Measurements from ENCODE around the gene FANCC. TPM values are rescaled to one million over a fixed set of nuclear protein-coding genes. Genes with fewer than 3 reads are reported as not detected.

FANCC gene
- total RNA-seq, 1 experiment from 2014 or later: 19.4 TPM

DNA sequence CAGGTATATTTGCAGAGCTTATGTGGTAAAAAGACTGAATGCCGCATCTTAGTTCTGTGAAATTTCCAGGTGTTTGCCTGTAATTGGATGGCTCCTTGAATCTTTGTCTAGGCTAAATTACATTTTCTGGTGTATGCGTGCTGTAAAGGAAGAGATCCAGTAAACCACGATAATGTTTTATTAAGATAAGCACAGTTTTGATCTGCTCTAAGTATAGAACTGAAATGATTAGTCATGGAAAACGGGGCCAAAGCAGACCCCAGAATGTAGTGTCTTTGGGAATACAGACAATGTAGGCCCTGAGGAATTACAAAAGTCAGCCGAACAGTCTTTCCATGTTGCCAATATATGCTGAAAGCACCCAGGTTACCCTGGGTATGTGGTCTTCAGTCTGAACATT lies 257.3 kb downstream of the FANCC start:
- Histone ChIP-seq H3K9ac (ENCODE audit: low read length) (no peak overlapping the region), H3K9me2 (ENCODE audit: insufficient read depth) (no peaks in the 10 kb centered on the region), H3K4me2 (ENCODE audit: low read length) (no peak overlapping the region), H2AFZ (ENCODE audit: low read depth, low read length, poor library complexity, severe bottlenecking) (no peak overlapping the region), H3K27ac (ENCODE audit: low read depth, low read length) (no peak overlapping the region), H3K36me3 (ENCODE audit: control insufficient read depth in 1 of 2, insufficient read depth in 2 of 2, low read length in 2 of 2) (peaks cover 0 to 4% of the 10 kb centered on the region in 2 experiments; a peak in 1 of 4 replicates), H3K4me3 (replicated peaks in 1 of 2; ENCODE audit: low read depth in 1 of 2, low read length in 2 of 2) (no peak overlapping the region), H3K79me2 (ENCODE audit: insufficient read depth, low read length) (no peaks in the 10 kb centered on the region), H3K9me3 (ENCODE audit: control insufficient read depth in 1 of 2, insufficient read depth in 1 of 2, low read depth in 1 of 2, low read length in 2 of 2) (no peaks in the 10 kb centered on the region), H4K20me1 (ENCODE audit: insufficient read depth) (no peaks in the 10 kb centered on the region), H3K27me3 (ENCODE audit: insufficient read depth, low read length) (no peaks in the 10 kb centered on the region), H3K4me1 (ENCODE audit: control insufficient read depth in 1 of 2, insufficient read depth in 2 of 2, low read length in 2 of 2) (no peaks in the 10 kb centered on the region)
- CTCF ChIA-PET: no interaction called here
- DNase-seq (ENCODE audit: low read depth, low spot score) (no peak), ATAC-seq (no peak)
- TF ChIP-seq JUND (IDR thresholded peaks at IDR 0.05) (no peak), ZNF274 (IDR thresholded peaks at IDR 0.05; ENCODE audit: low read depth, low read length) (no peak), FOSL1 (IDR thresholded peaks at IDR 0.05; ENCODE audit: low read depth) (no peak), SIN3A (IDR thresholded peaks at IDR 0.05; ENCODE audit: low read depth) (no peak), RAD21 (IDR thresholded peaks at IDR 0.05; ENCODE audit: low read depth) (no peak), SRF (IDR thresholded peaks at IDR 0.05; ENCODE audit: low read depth) (no peak), SP1 (IDR thresholded peaks at IDR 0.05; ENCODE audit: low read depth) (no peak), EGR1 (IDR thresholded peaks at IDR 0.05; ENCODE audit: low read depth) (no peak), YY1 (IDR thresholded peaks at IDR 0.05; ENCODE audit: extremely low read depth, insufficient replicate concordance, low read depth, low read length) (no peak), CBX3 (IDR thresholded peaks at IDR 0.05; ENCODE audit: low read depth) (no peak), POLR2AphosphoS5 (IDR thresholded peaks at IDR 0.05; ENCODE audit: low read depth, low read length) (no peak), EZH2 (IDR thresholded peaks at IDR 0.05) (no peak)
- TF ChIP-seq, protein P1, sequence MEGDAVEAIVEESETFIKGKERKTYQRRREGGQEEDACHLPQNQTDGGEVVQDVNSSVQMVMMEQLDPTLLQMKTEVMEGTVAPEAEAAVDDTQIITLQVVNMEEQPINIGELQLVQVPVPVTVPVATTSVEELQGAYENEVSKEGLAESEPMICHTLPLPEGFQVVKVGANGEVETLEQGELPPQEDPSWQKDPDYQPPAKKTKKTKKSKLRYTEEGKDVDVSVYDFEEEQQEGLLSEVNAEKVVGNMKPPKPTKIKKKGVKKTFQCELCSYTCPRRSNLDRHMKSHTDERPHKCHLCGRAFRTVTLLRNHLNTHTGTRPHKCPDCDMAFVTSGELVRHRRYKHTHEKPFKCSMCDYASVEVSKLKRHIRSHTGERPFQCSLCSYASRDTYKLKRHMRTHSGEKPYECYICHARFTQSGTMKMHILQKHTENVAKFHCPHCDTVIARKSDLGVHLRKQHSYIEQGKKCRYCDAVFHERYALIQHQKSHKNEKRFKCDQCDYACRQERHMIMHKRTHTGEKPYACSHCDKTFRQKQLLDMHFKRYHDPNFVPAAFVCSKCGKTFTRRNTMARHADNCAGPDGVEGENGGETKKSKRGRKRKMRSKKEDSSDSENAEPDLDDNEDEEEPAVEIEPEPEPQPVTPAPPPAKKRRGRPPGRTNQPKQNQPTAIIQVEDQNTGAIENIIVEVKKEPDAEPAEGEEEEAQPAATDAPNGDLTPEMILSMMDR (IDR thresholded peaks at IDR 0.05 in 2 of 3, conservative IDR thresholded peaks at IDR 0.05 in 1 of 3; ENCODE audit: borderline replicate concordance in 1 of 3, insufficient read depth in 1 of 3, low read depth in 2 of 3, low read length in 2 of 3): no peak
- intact Hi-C loops (cut with micrococcal nuclease): no loop called here
- POLR2A ChIA-PET: no interaction called here
- RAD21 ChIA-PET (ENCODE audit: low non-redundant PET in 1 of 2, low total read pairs in 2 of 2, uncharacterized antibody in 2 of 2, unreplicated experiment in 2 of 2): interaction anchor here in 1 of 2 experiments (0.6 kb wide), 1 partner anchor 1275 kb away, joined by 3 read pairs; no protein-coding TSS in a partner anchor
- BruUV-seq (replicated peaks): no TSS peak
